Measurements from ENCODE around the gene SYNE2.

DNA sequence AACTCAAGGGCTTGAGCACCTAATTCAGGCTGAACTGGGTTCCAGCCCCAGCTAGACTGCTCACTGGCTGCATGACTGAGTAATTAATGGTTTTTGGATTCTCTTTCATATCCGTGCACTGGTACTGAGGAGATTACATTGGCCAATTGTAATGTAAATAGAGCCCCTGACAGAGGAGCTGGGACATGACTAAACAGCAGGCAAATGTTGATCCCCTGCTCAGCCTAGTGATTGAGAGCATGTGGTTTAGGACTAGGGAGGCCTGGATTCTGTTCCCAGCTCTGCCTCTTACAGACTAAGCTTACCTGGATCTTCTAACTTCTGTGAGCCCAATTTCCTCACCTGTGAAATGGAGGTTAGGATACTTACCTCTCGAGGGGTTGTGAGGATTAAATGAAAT is 237.1 kb downstream of the SYNE2 start:
- no peak for TF ChIP-seq POLR2AphosphoS5 (IDR thresholded peaks at IDR 0.05; ENCODE audit: borderline replicate concordance, low read depth, low read length)
- TF ChIP-seq EZH2 (IDR thresholded peaks at IDR 0.05) = no peak
